ENCODE data around the gene PTTG1.
A peak's percentile ranks its signal among the peaks of the same experiment; 100 is the strongest.
"Not testable (repeated sequence)": the region's sequence is repeated elsewhere in the genome, so short reads cannot be mapped to it uniquely, and the experiment has no call there.

The PTTG1 gene

GRCh38 chr5:160420331-160420610 is 1.4 kb upstream of the PTTG1 start:
- DNase-seq (ENCODE audit: low read depth in 3 of 3, low spot score in 1 of 3): no peak

DNA sequence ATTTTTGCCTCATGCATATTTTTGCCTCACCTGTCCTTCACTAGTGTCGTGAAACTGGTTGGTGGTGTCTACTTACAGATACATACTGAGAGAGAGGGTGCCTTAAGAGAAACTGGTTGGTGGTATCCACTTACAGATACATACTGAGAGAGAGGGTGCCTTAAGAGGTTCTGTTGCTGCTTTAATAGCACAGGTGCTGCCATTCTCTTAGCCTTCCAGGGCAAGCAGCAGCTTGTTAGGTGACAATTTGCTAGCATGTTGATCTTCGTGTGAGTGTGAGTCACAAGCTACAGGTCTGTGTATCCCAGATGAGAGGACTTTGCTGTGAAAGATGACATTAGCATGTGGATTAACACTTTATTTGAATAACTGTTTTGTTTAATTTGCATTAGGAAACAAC is 1.4 kb downstream of the PTTG1 start:
- no peak for DNase-seq (ENCODE audit: low read depth in 3 of 3, low spot score in 1 of 3)

DNA sequence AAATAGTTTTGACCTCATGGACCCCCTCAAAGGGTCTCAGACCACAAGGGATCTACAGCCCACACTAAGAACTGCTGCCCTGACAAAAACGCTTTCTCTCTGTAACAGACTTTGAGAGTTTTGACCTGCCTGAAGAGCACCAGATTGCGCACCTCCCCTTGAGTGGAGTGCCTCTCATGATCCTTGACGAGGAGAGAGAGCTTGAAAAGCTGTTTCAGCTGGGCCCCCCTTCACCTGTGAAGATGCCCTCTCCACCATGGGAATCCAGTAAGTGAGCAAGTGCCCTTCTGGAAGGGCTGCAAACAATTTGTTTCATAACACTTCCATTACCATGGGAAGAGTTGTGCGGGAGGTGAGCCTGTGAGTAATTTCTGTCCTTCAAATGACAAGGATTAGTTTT is 6.0 kb downstream of the PTTG1 start:
- no peak for DNase-seq (ENCODE audit: low read depth in 3 of 3, low spot score in 1 of 3)

- DNase-seq (ENCODE audit: low read depth in 3 of 3, low spot score in 1 of 3): no peak
Measured at GRCh38 chr5:160432196-160432595, 10.5 kb downstream of the PTTG1 start.

GRCh38 chr5:160432787-160433186 is 11.1 kb downstream of the PTTG1 start:
- DNase-seq (ENCODE audit: low read depth in 3 of 3, low spot score in 1 of 3): no peak

GRCh38 chr5:160434022-160434531 is 12.4 kb downstream of the PTTG1 start:
- no peak for DNase-seq (ENCODE audit: low read depth in 3 of 3, low spot score in 1 of 3)

- DNase-seq (ENCODE audit: low read depth in 3 of 3, low spot score in 1 of 3): no peak
Measured at GRCh38 chr5:160435532-160435931, 13.9 kb downstream of the PTTG1 start.

DNA sequence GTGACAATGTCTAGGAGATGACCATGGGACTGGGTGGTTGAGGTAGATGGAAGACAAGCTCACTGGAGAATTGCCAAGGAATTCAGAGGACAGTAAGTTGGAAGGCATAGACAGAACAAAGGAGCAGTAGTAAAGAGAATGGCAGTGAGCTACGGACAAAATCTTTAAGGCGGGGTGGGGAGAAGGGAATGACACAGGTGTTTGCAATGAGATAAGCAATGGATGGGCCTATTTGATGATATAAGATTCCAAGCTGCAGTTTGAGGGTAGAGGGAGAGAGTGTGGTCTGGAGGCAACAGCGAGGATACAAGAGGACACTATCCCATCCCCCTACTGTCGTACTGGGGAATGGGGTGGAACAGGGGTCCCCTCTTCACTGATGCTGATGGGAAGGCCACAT is 14.4 kb downstream of the PTTG1 start:
- DNase-seq (ENCODE audit: low read depth in 3 of 3, low spot score in 1 of 3): no peak

- DNase-seq (ENCODE audit: low read depth in 3 of 3, low spot score in 1 of 3): not testable (repeated sequence)
Measured at GRCh38 chr5:160436661-160437060, 15.0 kb downstream of the PTTG1 start.

GRCh38 chr5:160437271-160437670 is 15.6 kb downstream of the PTTG1 start:
- DNase-seq (ENCODE audit: low read depth in 3 of 3, low spot score in 1 of 3): no peak

GRCh38 chr5:160438316-160439204 is 16.9 kb downstream of the PTTG1 start:
- DNase-seq (ENCODE audit: low read depth in 3 of 3, low spot score in 1 of 3): peak; percentile 3 to 17 (median 17)

- peak; percentile 73 to 95 (median 80) for DNase-seq (ENCODE audit: low read depth in 3 of 3, low spot score in 1 of 3)
Measured at GRCh38 chr5:160439205-160439600, 17.5 kb downstream of the PTTG1 start.

DNA sequence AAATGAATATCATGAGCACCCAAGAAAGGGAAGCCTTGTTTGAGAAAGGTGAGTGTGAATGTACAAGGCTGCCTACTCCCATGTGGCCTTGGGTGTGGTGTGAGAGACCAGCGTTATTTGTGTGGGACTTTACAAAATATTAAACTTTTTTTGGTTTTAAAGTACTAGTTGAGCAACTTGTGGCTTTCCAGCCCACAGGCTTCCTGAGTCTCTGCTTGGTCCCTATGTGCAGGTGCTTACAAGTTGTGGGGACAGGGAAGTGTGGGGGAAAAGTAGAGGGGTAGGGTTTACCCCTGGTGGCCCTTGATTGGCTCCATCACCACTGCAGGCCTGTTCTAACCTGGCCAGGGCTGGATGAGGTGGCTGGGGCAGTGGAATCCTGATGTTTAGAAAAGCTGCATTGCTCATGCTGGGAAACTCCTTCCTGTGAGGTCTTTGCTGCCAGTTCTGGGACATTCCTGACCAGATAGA is 19.7 kb downstream of the PTTG1 start:
- no peak for DNase-seq (ENCODE audit: low read depth in 3 of 3, low spot score in 1 of 3)

- DNase-seq (ENCODE audit: low read depth in 3 of 3, low spot score in 1 of 3): no peak
Measured at GRCh38 chr5:160442824-160443431, 21.3 kb downstream of the PTTG1 start.

DNA sequence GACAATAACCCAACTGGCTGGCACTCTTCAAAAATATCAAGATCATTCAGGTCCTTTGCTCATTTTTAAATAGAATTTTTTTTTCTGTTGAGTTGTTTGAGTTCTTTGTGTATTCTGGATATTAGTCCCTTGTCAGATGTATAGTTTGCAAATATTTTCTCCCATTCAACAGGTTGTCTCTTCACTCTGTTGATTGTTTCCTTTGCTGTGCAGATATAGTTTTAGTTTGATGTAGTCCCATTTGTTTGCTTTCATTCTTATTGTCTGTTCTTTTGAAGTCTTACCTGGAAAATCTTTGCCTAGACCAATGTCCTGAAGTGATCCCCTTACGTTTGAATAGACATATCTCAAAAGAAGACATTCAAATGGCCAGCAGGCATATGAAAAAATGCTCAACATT is 22.8 kb downstream of the PTTG1 start:
- DNase-seq (ENCODE audit: low read depth in 3 of 3, low spot score in 1 of 3): no peak

- no peak for DNase-seq (ENCODE audit: low read depth in 3 of 3, low spot score in 1 of 3)
Measured at GRCh38 chr5:160445132-160445531, 23.5 kb downstream of the PTTG1 start.

DNA sequence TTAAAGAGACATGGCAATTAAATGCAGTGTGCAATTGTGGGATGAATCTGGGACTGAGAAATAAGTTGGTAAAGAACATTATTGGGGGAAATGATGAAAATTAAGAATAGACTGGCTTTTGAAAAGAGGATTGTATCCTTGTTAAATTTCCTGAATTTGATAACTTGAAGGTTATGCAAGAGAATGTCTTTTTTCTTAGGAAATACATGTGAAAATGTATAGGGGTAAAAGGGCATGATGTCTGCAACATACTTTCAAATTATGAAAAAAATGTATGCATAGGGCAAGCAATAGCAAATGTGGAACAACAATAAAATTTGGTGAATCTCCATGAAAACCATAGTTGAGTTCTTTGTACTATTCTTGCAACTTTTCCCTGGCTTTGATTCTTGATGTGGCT is 24.1 kb downstream of the PTTG1 start:
- DNase-seq (ENCODE audit: low read depth in 3 of 3, low spot score in 1 of 3): no peak

DNA sequence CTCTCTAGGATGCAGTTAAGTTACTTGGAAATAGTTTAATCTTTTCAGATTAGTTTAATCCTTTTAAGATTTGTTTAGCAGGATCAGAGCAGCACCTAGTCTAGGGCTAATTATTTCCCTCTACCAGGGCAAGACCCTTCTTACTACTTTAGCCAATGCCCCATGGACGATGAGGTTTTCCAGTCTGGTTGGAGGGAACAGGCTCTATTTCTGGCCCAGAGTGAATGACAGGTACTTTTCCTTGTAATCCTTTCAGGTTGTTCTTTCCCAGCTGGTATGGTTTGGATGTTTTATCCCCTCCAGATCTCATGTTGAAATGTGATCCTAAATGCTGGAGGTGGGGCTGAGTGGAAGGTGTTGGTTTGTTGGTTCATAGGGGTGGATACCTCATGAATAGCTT is 27.2 kb downstream of the PTTG1 start:
- DNase-seq (ENCODE audit: low read depth in 3 of 3, low spot score in 1 of 3): no peak

DNA sequence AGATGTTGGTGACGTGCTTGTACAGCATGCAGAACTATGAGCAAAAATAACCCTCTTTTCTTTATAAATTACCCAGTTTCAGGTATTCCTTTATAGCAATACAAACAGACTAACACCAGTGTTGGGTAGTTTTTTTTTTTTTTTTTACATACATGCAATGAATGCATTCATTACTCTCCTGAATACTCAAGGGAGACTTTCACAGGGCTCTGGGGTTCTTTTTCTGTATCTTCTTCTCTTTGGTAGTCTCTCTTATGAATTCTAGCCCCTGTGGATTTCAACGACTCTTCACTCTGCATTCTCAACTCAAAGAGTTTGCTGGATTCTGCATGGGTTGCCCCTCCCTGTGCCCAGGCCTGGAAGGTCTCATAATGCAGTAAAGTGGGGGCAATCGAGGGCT is 27.8 kb downstream of the PTTG1 start:
- no peak for DNase-seq (ENCODE audit: low read depth in 3 of 3, low spot score in 1 of 3)

DNA sequence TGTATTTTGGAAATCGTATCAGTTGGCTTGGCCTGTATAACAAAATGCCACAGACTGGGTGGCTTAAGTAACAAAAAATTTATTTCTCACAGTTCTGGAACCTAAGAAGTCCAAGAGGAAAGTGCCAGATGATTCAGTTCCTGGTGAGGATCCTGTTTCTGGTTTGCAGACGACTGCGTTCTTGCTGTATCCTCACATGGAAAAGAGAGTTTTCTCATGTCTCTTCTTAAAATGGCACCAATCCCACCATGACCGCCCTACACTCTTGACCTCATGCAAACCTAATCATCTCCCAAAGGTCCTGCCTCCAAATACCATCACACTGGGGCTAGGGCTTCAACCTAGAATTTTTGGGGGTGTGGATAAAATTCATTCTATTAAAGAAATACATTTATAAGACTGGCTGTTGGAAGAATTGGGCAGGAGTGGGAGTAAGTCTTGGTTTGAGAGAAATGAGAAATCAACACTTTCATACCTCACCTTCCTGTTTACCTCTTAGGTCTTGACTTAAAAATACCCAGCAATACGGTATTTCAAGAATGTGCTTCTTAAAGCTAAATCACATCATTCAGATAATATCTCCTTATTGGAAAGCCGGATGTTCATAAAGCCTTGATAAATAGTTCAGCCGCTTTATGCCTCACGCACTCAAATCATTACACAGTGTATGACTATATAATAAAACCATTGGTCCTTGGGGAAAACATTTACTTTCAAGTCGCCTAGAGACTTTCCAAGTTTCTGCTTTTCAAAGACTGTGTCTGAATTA is 28.7 kb downstream of the PTTG1 start:
- DNase-seq (ENCODE audit: low read depth in 3 of 3, low spot score in 1 of 3): no peak

GRCh38 chr5:160451281-160451680 is 29.6 kb downstream of the PTTG1 start:
- DNase-seq (ENCODE audit: low read depth in 3 of 3, low spot score in 1 of 3): no peak

DNA sequence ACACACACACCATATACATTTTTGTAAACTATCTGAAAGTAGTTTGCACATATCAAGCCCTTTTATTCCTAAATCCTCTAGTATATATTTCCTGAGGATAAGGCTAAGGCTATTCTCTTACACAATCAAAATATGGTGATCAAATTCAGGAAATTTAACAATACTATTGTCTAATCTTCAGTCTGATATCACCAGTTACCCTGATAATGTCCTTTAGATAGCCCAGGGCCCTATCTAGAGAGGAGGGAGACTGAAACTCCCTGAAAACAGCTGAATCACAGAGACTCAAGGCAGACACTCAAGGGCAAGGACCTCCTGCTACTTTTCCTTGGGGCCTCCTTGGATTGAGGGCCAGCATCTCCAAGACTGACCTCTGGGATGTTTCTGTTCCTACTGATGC is 30.4 kb downstream of the PTTG1 start:
- DNase-seq (ENCODE audit: low read depth in 3 of 3, low spot score in 1 of 3): no peak
